ENCODE measurements around the gene ZIM2.

The ZIM2 gene

DNA sequence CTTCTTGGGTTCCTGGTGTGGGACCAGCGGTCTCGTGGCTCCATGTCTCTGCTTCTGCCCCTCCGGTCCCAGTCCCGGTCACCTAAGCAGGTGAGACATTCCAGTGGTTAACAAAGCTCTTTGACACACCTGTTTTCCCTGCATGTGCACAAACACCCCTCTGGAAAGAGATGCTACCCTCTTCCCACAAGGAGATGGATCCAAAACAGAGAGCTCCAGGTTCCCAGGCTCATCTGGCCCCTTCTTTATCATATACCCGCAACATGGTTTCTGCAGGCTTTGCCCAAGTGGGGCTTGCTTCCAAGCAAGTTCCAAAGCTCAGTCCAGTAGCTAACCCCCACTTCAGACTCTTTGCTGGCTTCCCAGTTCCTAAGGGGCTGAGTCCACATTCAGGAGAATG, 17.8 kb downstream of the ZIM2 start:
- Histone ChIP-seq H3K9me3 (ENCODE audit: severe bottlenecking) (no peaks in the 10 kb centered on the region), H3K36me3 (peaks cover 16% of the 10 kb centered on the region), H3K4me3 (ENCODE audit: low read depth, low read length) (no peak overlapping the region), H3K27ac (no peak overlapping the region), H3K27me3 (ENCODE audit: insufficient read depth, low read depth, severe bottlenecking) (no peaks in the 10 kb centered on the region)
- TF ChIP-seq, protein P1, sequence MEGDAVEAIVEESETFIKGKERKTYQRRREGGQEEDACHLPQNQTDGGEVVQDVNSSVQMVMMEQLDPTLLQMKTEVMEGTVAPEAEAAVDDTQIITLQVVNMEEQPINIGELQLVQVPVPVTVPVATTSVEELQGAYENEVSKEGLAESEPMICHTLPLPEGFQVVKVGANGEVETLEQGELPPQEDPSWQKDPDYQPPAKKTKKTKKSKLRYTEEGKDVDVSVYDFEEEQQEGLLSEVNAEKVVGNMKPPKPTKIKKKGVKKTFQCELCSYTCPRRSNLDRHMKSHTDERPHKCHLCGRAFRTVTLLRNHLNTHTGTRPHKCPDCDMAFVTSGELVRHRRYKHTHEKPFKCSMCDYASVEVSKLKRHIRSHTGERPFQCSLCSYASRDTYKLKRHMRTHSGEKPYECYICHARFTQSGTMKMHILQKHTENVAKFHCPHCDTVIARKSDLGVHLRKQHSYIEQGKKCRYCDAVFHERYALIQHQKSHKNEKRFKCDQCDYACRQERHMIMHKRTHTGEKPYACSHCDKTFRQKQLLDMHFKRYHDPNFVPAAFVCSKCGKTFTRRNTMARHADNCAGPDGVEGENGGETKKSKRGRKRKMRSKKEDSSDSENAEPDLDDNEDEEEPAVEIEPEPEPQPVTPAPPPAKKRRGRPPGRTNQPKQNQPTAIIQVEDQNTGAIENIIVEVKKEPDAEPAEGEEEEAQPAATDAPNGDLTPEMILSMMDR (IDR thresholded peaks at IDR 0.05; ENCODE audit: low read depth, low read length), result no peak
- no peak for DNase-seq

DNA sequence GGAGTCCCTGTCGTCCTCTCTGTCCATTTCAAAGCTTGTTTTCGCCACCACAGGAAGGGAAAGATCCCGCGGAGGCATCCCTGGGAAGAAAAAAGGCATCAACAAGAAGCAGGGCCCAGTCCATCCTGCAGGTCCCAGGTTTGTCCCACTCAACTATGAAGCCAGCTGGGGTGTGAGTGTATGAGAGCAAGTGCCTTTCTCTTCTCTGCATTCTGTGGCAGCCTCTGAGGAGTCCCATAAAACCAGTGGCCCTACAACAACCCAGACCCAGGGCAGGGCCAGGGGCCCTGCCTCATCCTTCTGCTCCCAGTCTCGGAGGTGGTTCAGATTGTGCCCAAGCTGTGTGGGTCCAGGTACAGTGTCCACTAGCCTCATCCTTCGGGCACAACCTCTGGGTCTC, 18.9 kb downstream of the ZIM2 start:
- no peak overlapping the region for H3K27ac ChIP-seq
- no peak for DNase-seq
- no peaks in the 10 kb centered on the region for H3K27me3 ChIP-seq (ENCODE audit: insufficient read depth, low read depth, severe bottlenecking)
- no peaks in the 10 kb centered on the region for H3K9me3 ChIP-seq (ENCODE audit: severe bottlenecking)
- TF ChIP-seq, protein P1 (IDR thresholded peaks at IDR 0.05; ENCODE audit: low read depth, low read length), result no peak
- no peak overlapping the region for H3K4me3 ChIP-seq (ENCODE audit: low read depth, low read length)
- H3K36me3 ChIP-seq, result peaks cover 26% of the 10 kb centered on the region

DNA sequence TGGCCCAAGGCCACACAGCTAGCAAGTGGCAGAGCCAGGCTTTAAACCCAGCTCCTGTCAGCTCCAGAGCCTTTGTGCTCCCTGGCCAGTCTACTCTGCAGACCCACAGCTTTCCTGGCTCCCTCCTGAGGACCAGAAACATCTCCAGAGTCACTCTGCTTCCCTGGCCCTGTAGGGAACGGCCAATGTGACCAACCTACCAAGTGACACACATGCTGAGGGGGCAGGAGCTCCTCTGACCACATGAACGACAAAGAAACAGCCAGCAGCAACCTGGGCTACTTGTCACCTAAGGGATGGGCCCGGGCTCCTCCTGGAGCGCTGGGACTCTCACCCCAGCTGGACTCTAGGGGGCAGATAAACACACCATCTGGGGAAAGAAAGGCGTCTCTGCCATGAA, 19.3 kb downstream of the ZIM2 start:
- Histone ChIP-seq H3K27ac (no peak overlapping the region), H3K9me3 (ENCODE audit: severe bottlenecking) (no peaks in the 10 kb centered on the region), H3K36me3 (peaks cover 26% of the 10 kb centered on the region), H3K27me3 (ENCODE audit: insufficient read depth, low read depth, severe bottlenecking) (no peaks in the 10 kb centered on the region), H3K4me3 (ENCODE audit: low read depth, low read length) (no peak overlapping the region)
- TF ChIP-seq, protein P1 (IDR thresholded peaks at IDR 0.05; ENCODE audit: low read depth, low read length), result peak; percentile 30; the same call in 1 of the 2 replicates
- peak; percentile 18 for DNase-seq

DNA sequence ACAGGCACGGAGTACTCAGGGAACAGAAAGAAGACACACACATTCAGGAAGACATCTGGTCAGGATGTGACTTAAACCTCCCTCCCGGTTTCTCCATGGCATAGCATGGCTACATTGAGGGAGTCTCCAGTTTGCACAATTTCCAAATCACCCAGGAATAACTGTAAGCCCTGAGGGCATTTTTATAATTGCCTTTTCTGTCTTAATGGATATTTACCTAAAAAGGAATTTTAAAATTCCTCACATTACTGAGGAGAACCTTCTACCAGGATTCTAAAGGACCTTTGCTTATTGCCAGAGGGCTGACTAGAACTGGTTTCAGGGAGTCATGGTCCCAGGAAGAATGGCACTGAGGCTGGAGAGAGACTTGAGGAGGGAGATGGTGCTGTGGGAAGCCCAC, 21.4 kb downstream of the ZIM2 start:
- H3K4me3 ChIP-seq (ENCODE audit: low read depth, low read length), result no peak overlapping the region
- H3K9me3 ChIP-seq (ENCODE audit: severe bottlenecking), result no peaks in the 10 kb centered on the region
- H3K27ac ChIP-seq, result no peak overlapping the region
- H3K36me3 ChIP-seq, result peaks cover 30% of the 10 kb centered on the region; the same call in 1 of the 2 replicates
- TF ChIP-seq, protein P1 (IDR thresholded peaks at IDR 0.05; ENCODE audit: low read depth, low read length), result no peak
- no peaks in the 10 kb centered on the region for H3K27me3 ChIP-seq (ENCODE audit: insufficient read depth, low read depth, severe bottlenecking)
- no peak for DNase-seq

DNA sequence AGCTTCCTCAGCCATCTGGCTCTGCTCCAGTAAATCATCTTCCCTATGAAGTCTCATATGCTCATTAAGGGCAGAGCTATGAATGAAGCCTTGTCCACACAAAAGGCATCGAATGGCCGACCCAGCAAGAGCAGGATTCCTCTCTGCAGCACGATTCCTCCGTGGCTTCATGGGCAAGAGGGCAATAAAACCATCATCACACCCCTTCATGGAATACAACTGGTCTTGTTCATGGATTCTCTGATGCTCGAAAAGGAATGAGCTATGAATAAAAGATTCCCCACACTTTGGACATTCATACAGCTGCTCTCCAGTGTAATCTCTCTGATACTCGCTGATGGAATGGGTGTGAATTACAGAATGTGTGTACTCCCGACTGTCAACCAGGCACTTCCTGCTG, 25.9 kb downstream of the ZIM2 start:
- H3K9me3 ChIP-seq (ENCODE audit: severe bottlenecking), result no peaks in the 10 kb centered on the region
- TF ChIP-seq, protein P1 (IDR thresholded peaks at IDR 0.05; ENCODE audit: low read depth, low read length), result no peak
- H3K27me3 ChIP-seq (ENCODE audit: insufficient read depth, low read depth, severe bottlenecking), result no peaks in the 10 kb centered on the region
- peaks cover 29% of the 10 kb centered on the region for H3K36me3 ChIP-seq
- H3K27ac ChIP-seq, result no peak overlapping the region
- no peak overlapping the region for H3K4me3 ChIP-seq (ENCODE audit: low read depth, low read length)
- DNase-seq, result no peak

DNA sequence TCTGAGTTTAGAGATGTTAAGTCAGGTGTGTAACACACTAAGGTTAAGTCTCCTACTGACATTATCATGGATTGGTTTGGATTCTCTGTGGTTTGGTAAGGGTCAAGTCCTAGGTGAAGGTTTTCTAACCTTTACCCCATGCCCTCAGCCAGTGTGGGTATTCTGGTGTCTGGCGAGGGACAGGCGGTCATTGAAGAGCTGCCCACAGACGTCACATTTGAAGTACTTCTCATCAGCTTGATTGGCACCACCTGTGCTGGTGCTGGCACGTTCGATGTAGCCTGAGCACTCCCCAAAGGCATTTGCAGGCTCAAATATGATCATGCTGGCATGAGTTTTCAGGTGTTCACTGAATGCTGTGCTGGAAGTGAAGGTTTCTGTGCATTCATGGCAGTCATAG, 27.0 kb downstream of the ZIM2 start:
- Histone ChIP-seq H3K27me3 (ENCODE audit: insufficient read depth, low read depth, severe bottlenecking) (no peaks in the 10 kb centered on the region), H3K9me3 (ENCODE audit: severe bottlenecking) (no peaks in the 10 kb centered on the region), H3K36me3 (peaks cover 24% of the 10 kb centered on the region), H3K27ac (no peak overlapping the region), H3K4me3 (ENCODE audit: low read depth, low read length) (no peak overlapping the region)
- DNase-seq, result no peak
- TF ChIP-seq, protein P1 (IDR thresholded peaks at IDR 0.05; ENCODE audit: low read depth, low read length), result no peak
